ENCODE measurements around the gene SLC12A7.

- TF ChIP-seq TCF7L2 (IDR thresholded peaks at IDR 0.05; ENCODE audit: low read depth, low read length) (no peak), CTCF (CRISPR knock-in tag; IDR thresholded peaks at IDR 0.05) (peak; percentile 68), MED1 (CRISPR knock-in tag; IDR thresholded peaks at IDR 0.05) (no peak), GTF2F1 (IDR thresholded peaks at IDR 0.05; ENCODE audit: low read length) (no peak)
Measured at GRCh38 chr5:1011226-1011631, 100.6 kb downstream of the SLC12A7 start.
